Tongue (tissue), 2 donors: ENCODE measurements around the gene DLD. TPM values are rescaled to one million over a fixed set of nuclear protein-coding genes. Genes with fewer than 3 reads are reported as not detected.
"Not testable (repeated sequence)": the region's sequence is repeated elsewhere in the genome, so short reads cannot be mapped to it uniquely, and the experiment has no call there.

Source experiments
- DNase-seq: peaks from one replicate; pipeline ENCODE4 v3.0.0-alpha.2; 2015
- total RNA-seq: library from RNA; depleted of rRNA; stranded (reverse); fragments of >200 nt; gene quantifications from one replicate; pipeline ENCODE4 v1.2.3, GENCODE V29; 2014

DLD gene
- total RNA-seq, 1 donor from 2014 or later = 173 TPM

- peak; percentile 77 for DNase-seq
These were observed 16.2 kb upstream of the DLD start for GRCh38 chr7:107874605-107875446.

DNA sequence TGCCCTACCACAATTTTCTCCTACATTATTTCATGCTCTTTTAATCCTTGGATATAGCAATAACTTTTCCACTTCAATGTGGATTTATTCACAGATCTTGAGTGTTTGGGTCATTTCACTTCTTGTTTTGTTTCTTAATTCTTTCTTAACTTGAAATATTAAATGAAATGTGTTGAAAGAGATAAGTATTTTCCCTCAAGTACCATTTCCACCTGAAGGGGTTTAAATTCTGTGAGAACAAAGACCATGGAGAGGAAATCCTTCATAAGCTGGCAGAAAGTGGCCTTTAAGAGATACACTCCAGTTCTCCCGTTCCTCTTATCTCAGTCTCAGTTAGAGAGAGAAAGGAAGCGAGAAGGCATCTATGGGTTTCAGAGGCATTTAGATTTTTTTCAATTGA, 14.1 kb upstream of the DLD start:
- DNase-seq = no peak

GRCh38 chr7:107877731-107878382, 13.1 kb upstream of the DLD start:
- no peak for DNase-seq

GRCh38 chr7:107878636-107879035, 12.3 kb upstream of the DLD start:
- no peak for DNase-seq

GRCh38 chr7:107879400-107880035, 11.5 kb upstream of the DLD start:
- peak; percentile 71 for DNase-seq

- peak; percentile 43 for DNase-seq
These were observed 8.2 kb upstream of the DLD start for GRCh38 chr7:107882766-107883165.

DNA sequence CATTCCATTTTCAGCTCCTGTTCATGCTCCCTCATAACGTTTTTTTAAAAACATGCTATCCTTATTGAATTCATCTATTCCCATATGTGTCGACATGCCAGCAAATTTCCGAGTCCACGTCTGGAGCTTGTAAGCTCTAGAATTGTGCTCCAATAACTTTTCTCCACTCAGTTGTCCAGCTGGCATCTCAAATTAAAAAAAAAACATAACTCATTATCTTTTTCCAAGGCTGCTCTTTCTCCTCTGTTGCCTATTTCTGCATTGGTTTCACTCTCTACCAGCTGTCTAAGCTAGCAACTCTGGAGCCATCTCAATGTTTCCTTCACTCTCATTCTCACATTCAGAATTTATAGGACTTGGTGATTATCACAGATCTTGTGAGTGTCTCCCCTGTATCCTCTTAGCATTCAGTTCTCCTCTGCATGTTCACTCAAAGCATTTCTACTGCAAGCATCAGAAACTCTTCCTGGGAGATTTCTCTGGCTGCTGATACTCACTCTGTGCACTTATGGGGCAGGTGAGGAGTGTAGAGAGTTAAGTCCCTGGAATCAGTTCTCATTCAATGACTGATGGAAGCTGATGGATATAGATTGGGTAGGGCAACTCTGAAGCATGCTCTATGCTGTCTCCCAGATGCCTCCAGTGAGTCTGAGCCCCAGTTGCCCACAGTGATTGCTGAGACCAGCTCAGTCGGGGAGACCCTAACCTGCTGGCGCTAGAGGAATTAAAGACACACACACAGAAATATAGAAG, 6.7 kb upstream of the DLD start:
- DNase-seq = peak; percentile 7

DNA sequence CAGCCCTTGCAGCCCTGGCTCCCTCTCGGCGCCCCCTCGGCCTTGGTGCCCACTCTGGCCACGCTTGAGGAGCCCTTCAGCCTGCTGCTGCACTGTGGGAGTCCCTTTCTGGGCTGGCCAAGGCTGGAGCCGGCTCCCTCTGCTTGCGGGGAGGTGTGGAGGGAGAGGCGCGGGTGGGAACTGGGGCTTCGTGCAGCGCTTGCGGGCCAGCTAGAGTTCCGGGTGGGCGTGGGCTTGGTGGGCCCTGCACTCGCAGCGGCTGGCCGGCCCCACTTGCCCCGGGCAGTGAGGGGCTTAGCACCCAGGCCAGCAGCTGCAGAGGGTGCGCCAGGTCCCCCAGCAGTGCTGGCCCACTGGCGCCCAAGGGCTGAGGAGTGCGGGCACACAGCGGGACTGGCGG, 3.2 kb upstream of the DLD start:
- DNase-seq = not testable (repeated sequence)

- no peak for DNase-seq
These were observed 991 bp upstream of the DLD start for GRCh38 chr7:107889992-107890391.

- no peak for DNase-seq
These were observed 456 bp upstream of the DLD start for GRCh38 chr7:107890493-107890961.

- no peak for DNase-seq
These were observed 818 bp downstream of the DLD start for GRCh38 chr7:107891636-107892366.

DNA sequence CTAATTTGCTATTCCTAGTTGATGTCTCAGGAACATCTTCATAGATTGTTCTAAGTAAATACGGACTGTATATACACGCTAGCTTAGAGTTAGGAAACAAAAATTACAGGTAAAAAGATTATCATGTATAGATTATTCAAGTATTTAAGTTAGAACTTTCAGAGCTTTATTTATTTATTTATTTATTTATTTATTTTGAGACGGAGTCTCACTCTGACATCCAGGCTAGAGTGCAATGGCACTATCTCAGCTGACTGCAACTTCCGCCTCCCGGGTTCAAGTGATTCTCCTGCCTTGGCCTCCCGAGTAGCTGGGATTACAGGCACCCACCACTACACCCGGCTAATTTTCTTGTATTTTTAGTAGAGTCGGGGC, 1.4 kb downstream of the DLD start:
- DNase-seq = not testable (repeated sequence)

DNA sequence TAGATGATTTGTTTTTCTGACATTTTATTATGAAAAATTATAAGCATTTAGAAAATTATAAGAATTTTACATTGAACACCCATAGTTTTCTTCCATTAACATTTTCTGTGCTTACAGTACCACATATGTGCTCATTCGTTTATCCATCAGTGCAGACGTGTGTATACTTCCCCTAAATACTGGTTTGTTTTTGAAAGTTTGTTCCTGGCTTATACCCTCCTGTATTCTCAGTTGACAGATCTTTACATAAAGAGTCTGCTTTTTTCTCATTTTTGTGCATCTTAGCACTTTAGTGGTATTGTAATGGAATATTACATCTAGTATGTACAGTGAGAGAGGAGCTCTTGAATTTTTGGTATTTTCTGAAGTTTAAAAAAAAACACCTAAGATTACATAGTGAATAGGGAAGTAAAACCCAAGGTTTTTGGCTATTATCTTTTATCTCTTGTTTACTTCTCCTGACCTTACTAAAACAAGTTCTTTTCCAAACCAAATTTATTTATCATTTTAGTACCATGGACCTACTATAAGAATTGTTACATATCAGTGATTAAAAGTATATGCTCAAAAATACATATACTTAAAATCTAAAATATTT, 8.1 kb downstream of the DLD start:
- no peak for DNase-seq

- DNase-seq = no peak
These were observed 9.6 kb downstream of the DLD start for GRCh38 chr7:107900496-107901015.

- DNase-seq = no peak
These were observed 11.4 kb downstream of the DLD start for GRCh38 chr7:107902381-107902780.

- no peak for DNase-seq
These were observed 16.8 kb downstream of the DLD start for GRCh38 chr7:107907790-107908189.

DNA sequence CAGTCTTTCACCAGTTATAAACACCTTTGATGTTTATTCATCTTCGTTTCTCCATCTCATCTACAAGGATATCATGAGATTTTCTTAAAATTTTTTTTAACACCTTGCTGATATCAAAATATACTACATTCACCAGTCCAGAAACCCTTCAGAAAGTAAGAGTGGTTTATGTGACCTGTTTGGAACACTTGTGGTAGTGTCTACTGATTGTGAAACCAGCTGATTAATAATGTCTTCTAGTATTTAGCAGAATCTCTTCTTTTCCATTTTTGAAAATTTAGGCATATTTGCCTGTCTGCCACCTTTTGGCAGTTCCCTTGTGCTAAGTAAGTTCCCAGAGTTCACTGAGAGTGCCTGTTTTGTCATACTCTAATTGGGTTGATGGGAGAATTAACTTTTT, 18.5 kb downstream of the DLD start:
- no peak for DNase-seq

DNA sequence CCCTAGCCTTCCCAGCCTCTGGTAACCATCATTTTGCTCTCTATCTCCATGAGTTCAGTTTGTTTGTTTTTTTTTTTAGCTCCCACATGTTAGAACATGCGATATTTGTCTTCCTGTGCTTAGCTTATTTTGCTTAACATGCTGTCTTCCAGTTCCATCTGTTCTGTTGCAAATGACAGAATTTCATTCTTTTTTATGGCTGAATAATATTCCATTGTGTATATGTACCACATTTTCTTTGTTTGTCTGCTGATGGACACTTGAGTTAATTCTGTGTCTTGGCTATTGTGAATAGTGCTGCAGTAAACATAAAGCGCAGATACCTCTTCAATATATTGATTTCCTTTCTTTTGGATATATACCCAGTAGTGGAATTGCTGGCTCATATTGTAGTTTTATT, 21.0 kb downstream of the DLD start:
- no peak for DNase-seq

DNA sequence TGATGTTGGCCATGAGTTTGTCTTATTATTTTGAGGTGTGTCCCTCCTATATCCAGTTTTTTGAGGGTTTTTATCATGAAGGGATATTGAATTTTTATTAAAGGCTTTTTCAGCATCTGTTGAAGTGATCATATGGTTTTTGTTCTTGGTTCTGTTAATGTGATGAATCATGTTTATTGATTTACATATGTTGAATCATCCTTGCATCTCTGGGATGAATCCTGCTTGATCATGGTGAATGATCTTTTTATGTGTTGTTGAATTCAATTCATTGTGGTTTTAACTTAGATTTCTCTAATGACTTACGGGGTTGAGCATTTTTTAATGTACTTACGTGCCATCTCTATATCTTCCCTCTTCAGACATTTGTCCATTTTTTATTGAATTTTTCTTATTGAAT, 22.9 kb downstream of the DLD start:
- no peak for DNase-seq

DNA sequence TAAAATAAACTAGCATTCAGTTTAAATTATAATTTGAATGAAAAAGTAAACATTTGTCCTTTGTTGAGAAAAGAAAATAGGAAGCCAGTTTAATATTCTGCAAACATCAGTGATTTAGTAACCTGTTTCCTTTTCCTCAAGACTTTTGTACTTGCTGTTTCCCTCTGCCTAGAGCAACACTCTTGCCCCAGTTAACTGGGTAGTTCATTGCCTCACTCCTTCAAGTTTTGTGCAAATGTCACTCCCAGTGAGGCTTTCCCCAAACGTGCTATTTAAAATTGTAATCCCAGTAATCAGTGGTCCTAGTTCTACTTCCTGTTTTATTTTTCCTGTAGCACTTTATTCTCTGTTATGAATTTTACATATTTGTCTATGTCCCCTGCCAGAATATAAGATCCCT, 23.8 kb downstream of the DLD start:
- no peak for DNase-seq

DNA sequence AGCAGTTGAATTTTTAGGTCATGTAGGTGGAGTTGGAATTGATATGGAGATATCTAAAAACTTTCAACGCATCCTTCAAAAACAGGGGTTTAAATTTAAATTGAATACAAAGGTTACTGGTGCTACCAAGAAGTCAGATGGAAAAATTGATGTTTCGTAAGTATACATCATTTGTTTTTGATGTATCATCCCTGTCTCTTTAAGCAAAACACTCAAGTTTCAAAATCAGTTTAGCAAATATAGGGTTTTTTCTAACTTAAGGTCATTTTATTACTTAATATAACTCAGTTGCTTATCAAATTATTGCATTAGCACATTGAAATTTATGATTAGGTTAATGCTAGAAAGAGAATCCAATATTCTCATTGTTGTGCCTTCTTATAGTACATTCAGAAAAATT, 24.6 kb downstream of the DLD start:
- DNase-seq = no peak
